NCI-H2171 (cell line): ENCODE data around the gene OPA1.

Experiments used
- DNase-seq: peaks from one replicate; lab custom pipeline; 2025; lab: John Stamatoyannopoulos, UW

The OPA1 gene

DNA sequence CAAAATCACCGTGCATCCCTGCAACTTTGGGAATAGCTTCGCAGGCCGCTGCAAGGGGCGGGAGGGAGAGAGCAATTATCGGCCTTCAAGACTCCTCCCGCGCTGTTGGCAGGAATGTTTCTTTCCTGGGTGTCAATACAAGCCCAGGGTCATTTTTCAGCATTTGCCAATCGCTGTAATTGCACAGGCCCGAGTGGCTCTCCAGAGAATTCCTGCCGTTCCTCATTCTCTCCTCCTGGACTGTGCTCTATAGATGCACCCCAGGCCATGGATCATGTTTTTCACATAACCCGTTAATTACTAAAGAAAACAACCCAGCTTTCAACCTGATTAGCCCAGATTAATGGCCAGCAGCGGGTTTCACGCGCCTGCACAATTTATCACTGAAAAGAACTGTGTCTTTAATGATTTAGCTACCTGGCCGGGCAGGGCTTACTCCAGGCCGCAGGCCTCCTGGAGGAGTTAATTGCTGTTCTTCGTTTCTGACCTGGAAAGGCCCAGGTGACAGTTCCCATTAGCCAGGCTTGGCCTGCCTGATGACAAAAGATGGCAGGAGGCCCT is 144.3 kb downstream of the OPA1 start:
- no peak for DNase-seq

DNA sequence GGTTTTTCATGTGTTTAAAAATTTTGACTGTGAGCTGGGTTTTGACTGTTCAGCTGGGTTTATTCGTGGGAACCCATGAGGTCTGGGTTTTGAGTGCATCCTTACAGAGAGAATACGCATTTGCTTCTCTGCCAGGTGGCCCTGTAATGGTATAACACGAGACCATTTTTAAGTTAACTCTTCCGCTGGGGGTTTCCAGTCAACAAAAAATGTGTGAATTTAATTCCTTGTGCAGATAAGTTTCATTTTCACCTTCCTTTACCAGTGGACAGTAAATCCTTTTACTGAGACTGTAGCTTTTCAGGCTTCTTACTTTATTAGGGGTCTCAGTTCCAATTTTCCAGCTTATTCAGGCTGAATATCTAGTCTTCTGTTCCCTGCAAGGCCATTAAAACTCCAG is 149.6 kb downstream of the OPA1 start:
- no peak for DNase-seq

DNA sequence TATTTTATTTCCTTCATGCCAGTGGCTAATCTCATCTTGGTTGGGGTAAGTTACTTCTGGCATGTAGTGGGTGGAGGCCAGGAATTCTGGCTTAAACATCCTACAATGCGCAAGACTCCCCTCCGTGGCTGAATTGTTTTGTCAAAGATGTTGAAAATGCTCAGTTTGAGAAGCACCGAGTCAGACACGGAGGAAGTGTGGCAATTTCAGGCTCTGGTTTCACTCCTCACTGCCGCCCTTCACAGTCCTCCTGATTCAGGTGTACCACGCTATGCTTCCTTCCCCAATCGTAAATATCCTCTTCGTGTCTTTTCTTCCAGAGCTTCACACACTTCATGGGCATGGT is 150.7 kb downstream of the OPA1 start:
- no peak for DNase-seq

DNA sequence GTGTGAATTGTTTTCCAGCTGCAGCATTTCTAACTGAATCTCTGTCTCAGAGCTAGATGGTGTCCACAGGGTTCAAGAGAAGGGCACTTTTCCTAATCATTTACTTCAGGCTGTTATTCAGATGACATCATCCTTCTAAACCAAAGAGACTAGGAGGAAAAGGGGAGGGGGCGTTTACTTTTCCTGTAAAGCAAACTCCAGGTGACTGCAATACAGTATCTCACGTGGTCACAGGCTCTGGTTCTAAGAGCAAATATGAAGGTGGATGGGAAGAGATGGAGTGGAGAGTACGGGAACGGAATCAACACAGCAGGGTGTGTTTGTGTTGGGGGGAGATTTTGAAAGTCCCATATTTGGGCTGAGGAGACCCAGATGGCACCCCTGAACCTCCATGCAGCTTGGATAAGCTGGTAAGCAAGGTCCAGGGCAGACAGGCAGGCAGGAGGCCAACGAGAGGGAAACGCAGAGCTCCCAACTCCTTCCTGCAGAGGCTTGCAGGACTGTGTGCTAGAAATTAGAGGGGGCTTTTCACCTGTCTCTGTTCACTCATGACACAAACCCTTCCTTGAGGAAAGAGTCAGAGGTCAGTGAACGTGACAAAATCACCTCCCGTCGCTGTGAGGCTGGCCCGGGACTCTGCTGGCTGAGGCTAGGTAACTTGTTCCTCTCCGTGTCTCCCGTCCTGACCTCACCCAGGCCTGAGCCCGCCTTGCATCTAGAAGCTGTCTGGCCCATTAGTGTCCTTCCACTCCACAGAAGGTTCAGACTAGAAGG is 151.2 kb downstream of the OPA1 start:
- peak; percentile 2 for DNase-seq

DNA sequence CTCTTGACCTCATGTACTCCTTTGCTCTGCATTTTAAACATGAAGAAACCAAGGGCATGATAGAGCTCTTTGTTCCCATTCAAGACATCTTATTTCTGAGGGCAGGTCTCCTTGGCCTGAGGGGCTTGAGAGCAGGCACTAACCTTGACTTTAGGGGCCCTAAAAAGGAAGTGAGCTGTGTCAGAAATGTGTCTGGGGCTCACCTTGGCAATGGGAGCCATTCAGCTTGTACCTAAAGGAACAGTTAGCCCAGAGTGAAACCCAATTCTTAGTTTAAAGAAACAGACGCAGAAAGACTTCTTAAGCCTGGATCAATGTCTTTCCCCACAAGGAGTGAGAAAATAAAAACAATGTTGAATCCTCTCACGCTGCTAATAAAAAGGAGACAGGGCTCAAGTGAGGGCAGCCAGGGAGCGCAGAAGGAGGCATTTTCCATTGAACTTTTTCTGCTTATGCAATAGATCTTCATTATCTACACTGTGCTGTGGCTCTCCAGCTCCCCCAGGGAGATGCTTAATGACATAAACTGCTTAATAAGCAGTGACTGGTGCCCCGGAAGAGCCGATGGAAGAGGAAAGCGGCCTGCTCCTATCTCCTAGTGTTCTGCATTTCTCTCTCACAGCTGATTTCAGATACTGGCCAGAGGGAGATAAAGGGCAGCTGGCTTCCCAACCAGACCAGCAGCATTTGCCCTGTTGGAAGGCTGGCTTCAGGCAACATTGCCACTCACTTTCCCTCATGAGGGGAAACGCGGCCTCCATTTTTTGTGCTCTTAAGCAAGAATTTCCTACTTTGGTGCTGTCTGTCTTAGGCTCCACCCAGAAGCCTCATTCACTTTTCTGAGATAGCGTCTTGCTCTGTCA is 152.0 kb downstream of the OPA1 start:
- DNase-seq = no peak

DNA sequence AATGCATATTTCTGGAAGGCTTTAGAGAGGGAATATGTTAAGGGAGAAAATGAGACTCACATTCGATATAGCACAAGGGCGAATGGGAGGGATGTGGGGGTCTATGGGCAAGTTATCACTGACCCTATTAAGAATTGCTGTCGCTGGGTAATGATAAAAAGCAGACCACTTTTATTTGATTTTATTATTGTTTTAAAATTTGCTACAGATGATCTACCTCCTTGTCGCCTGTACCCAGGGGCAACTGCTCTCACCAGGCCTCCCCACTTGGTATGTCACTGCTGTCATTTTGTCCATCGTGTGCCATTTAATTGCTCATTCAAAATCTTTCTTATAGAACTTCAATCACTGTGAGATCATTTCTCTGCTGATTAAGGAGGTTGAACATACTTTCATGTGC is 153.8 kb downstream of the OPA1 start:
- DNase-seq = no peak
